GM19438 (cell line): ENCODE measurements around the gene CHST15.

Experiments
- ATAC-seq: cut with Tn5 transposase; IDR thresholded peaks from one replicate; pipeline ENCODE4 v1.9.1; 2021; ENCODE audit warnings: low read depth; ENCODE audit not compliant: unreplicated experiment

The CHST15 gene

GRCh38 chr10:124003481-124003870 is 89.9 kb downstream of the CHST15 start:
- no peak for ATAC-seq

GRCh38 chr10:124003070-124003419 is 90.4 kb downstream of the CHST15 start:
- ATAC-seq: no peak

- no peak for ATAC-seq
Measured at GRCh38 chr10:124002391-124003069, 90.9 kb downstream of the CHST15 start.

GRCh38 chr10:124001391-124002148 is 91.8 kb downstream of the CHST15 start:
- no peak for ATAC-seq

- ATAC-seq: no peak
Measured at GRCh38 chr10:124000792-124001201, 92.6 kb downstream of the CHST15 start.

- no peak for ATAC-seq
Measured at GRCh38 chr10:123999956-124000615, 93.3 kb downstream of the CHST15 start.

- ATAC-seq: no peak
Measured at GRCh38 chr10:123999261-123999660, 94.1 kb downstream of the CHST15 start.

- no peak for ATAC-seq
Measured at GRCh38 chr10:123998197-123999141, 94.9 kb downstream of the CHST15 start.

- ATAC-seq: no peak
Measured at GRCh38 chr10:123997486-123998196, 95.8 kb downstream of the CHST15 start.

GRCh38 chr10:123997013-123997412 is 96.4 kb downstream of the CHST15 start:
- ATAC-seq: no peak

- ATAC-seq: no peak
Measured at GRCh38 chr10:123996302-123996701, 97.1 kb downstream of the CHST15 start.

- ATAC-seq: no peak
Measured at GRCh38 chr10:123995461-123996131, 97.8 kb downstream of the CHST15 start.

- ATAC-seq: no peak
Measured at GRCh38 chr10:123995082-123995460, 98.3 kb downstream of the CHST15 start.

- no peak for ATAC-seq
Measured at GRCh38 chr10:123994417-123995081, 98.8 kb downstream of the CHST15 start.

- ATAC-seq: no peak
Measured at GRCh38 chr10:123993534-123994416, 99.6 kb downstream of the CHST15 start.

- ATAC-seq: no peak
Measured at GRCh38 chr10:123991611-123992570, 101.5 kb downstream of the CHST15 start.

GRCh38 chr10:123990889-123991288 is 102.5 kb downstream of the CHST15 start:
- ATAC-seq: no peak
